Right ventricle myocardium superior (tissue), 1 donor: ENCODE results near the gene PHRF1. TPM values are rescaled to one million over a fixed set of nuclear protein-coding genes. Genes with fewer than 3 reads are reported as not detected.

Experiments
- ATAC-seq: fragments of 200-7000 bp; cut with Tn5 transposase; one replicate; pipeline ENCODE4 v1.9.1; 2020; ENCODE audit warnings: mild to moderate bottlenecking; ENCODE audit not compliant: poor library complexity
- DNase-seq: peaks from one replicate; pipeline ENCODE4 v3.0.0-alpha.2; 2020
- intact Hi-C: fragments of 100-400 bp; cut with DNase I; formaldehyde crosslinking; loops from one replicate; pipeline ENCODE4 v1.11.2; 2022
- total RNA-seq: library from RNA; stranded (reverse); fragmentation: NEBNext Ultra II Directional; extraction: Animal tissue kit (Norgen Biotek cat#: 25700); gene quantifications from one replicate; pipeline ENCODE4 v1.2.1, GENCODE V29; 2021
- donor health status: DM: no; HTN: yes; CAD: no; lungs with severe emphysema.

PHRF1 gene
- total RNA-seq, 1 donor from 2014 or later, result 16.5 TPM

GRCh38 chr11:607020-607780 is 30.9 kb downstream of the PHRF1 start:
- intact Hi-C loops, result no loop called here

GRCh38 chr11:607971-608659 is 31.8 kb downstream of the PHRF1 start:
- intact Hi-C loops, result no loop called here
- ATAC-seq (no peak), DNase-seq (no peak)

More at GRCh38 chr11:607020-607780, 30.9 kb downstream of the PHRF1 start:
- ATAC-seq (no peak), DNase-seq (no peak)

GRCh38 chr11:608791-609251 is 32.6 kb downstream of the PHRF1 start:
- ATAC-seq (no peak), DNase-seq (no peak)
- intact Hi-C loops, result no loop called here

- ATAC-seq (no peak), DNase-seq (no peak)
- intact Hi-C loops, result no loop called here
These were observed 33.1 kb downstream of the PHRF1 start for GRCh38 chr11:609341-609811.

GRCh38 chr11:610146-610801 is 34.0 kb downstream of the PHRF1 start:
- no peak for ATAC-seq
- DNase-seq, result no peak
- intact Hi-C loops, result no loop called here

- intact Hi-C loops, result no loop called here
- DNase-seq, result no peak
- no peak for ATAC-seq
These were observed 35.0 kb downstream of the PHRF1 start for GRCh38 chr11:611001-611996.

- ATAC-seq (no peak), DNase-seq (no peak)
- intact Hi-C loops, result no loop called here
These were observed 36.1 kb downstream of the PHRF1 start for GRCh38 chr11:612201-612960.

GRCh38 chr11:612961-613300 is 36.7 kb downstream of the PHRF1 start:
- DNase-seq (no peak), ATAC-seq (no peak)
- intact Hi-C loops, result no loop called here

- peak; percentile 1 for ATAC-seq
- peak; percentile 77 for DNase-seq
- intact Hi-C loops, result no loop called here
These were observed 37.2 kb downstream of the PHRF1 start for GRCh38 chr11:613369-613968.

- DNase-seq, result no peak
- ATAC-seq, result no peak
- intact Hi-C loops, result no loop called here
These were observed 37.9 kb downstream of the PHRF1 start for GRCh38 chr11:614021-614622.

GRCh38 chr11:614623-615503 is 38.6 kb downstream of the PHRF1 start:
- intact Hi-C loops, result no loop called here
- ATAC-seq (peak; percentile 7), DNase-seq (no peak)

- ATAC-seq (peak; percentile 92), DNase-seq (peak; percentile 99)
- intact Hi-C loops, result no loop called here
These were observed 39.4 kb downstream of the PHRF1 start, which contains the start of gene IRF7 for GRCh38 chr11:615504-616319. Gene IRF7, minus strand, starts transcription at chr11:615950. Its CDS starts 586 bp downstream, at chr11:615364.

GRCh38 chr11:616320-617198 is 40.3 kb downstream of the PHRF1 start:
- ATAC-seq (no peak), DNase-seq (peak; percentile 71)
- intact Hi-C loops, result no loop called here

- ATAC-seq (no peak), DNase-seq (no peak)
- intact Hi-C loops, result no loop called here
These were observed 41.1 kb downstream of the PHRF1 start for GRCh38 chr11:617199-617911.
